Omental fat pad (tissue), 4 donors: ENCODE data around the gene MAP4K1. TPM values are rescaled to one million over a fixed set of nuclear protein-coding genes. Genes with fewer than 3 reads are reported as not detected.

Source experiments
- ATAC-seq: fragments of 150-250 bp; one replicate; pipeline ENCODE4 v1.9.1; 2016; ENCODE audit warnings: mild to moderate bottlenecking, moderate library complexity; ENCODE audit not compliant: low FRiP score
- DNase-seq: peaks from one replicate; pipeline ENCODE4 v3.0.0-alpha.2; 2019; ENCODE audit warnings: low spot score
- total RNA-seq, 4 donors: library from RNA; depleted of rRNA; stranded (reverse); fragments of >200 nt; gene quantifications; one replicate each; pipeline ENCODE4 v1.1.0, GENCODE V29; 2016
- TF ChIP-seq, protein P1 (sequence below), 3 donors: fragments of 450-650 bp; IDR thresholded peaks; one replicate each; pipeline ENCODE4 v1.5.1; 2016 to 2017; ENCODE audit warnings: antibody characterized with exemption in 3 of 3, mild to moderate bottlenecking in 3 of 3, moderate library complexity in 2 of 3

Gene MAP4K1
- total RNA-seq, 4 donors from 2014 or later, result 1.5 to 3.2 (median 2.7) TPM

DNA sequence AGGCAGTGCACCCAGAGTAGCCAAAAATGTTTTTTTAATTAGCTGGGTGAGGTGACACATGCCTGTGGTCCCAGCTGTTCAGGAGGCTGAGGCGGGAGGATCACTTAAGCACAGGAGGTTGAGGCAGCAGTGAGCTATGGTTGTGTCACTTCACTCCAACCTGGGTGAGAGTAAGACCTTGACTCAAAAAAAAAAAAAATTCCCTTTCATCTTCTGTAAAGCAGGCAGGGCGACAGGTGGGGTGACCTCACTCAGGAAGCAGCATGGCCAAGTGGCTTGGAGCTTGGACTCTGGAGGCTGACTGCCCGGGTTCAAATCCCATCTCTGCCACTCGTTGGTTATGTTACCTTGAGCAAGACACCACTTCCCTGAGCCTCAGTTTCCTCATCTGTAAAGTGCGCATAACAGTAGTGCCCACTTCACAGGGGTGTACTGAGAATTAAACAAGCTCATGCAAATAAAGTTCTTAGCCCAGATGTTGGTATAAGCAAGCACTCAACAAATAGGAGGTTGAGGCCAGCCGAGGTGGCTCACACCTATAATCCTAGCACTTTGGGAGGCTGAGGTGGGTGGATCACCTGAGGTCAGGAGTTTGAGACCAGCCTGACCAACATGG, 48.3 kb downstream of the MAP4K1 start:
- TF ChIP-seq, protein P1, sequence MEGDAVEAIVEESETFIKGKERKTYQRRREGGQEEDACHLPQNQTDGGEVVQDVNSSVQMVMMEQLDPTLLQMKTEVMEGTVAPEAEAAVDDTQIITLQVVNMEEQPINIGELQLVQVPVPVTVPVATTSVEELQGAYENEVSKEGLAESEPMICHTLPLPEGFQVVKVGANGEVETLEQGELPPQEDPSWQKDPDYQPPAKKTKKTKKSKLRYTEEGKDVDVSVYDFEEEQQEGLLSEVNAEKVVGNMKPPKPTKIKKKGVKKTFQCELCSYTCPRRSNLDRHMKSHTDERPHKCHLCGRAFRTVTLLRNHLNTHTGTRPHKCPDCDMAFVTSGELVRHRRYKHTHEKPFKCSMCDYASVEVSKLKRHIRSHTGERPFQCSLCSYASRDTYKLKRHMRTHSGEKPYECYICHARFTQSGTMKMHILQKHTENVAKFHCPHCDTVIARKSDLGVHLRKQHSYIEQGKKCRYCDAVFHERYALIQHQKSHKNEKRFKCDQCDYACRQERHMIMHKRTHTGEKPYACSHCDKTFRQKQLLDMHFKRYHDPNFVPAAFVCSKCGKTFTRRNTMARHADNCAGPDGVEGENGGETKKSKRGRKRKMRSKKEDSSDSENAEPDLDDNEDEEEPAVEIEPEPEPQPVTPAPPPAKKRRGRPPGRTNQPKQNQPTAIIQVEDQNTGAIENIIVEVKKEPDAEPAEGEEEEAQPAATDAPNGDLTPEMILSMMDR (IDR thresholded peaks at IDR 0.05), result no peak
- ATAC-seq (no peak), DNase-seq (no peak)

DNA sequence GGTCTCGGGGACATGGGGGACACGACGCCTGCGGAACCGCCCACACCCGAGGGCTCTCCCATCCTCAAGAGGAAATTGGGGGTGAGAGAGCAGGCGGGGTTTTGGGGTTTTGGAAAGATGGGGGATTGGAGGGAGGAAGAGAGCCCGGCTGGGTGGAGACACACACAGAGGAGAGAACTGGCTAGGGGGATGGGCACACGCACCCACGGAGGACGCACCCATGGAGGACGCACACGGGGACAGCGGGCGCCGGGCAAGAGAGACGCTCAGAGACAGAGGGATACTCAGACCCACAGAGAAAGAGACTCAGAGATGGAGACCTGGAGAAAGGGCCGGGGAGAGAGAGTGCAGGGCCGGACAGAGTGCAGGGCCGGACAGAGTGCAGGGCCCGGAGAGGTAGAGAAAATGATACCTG, 52.1 kb downstream of the MAP4K1 start:
- DNase-seq, result no peak
- no peak for ATAC-seq
- TF ChIP-seq, protein P1 (IDR thresholded peaks at IDR 0.05), result no peak

DNA sequence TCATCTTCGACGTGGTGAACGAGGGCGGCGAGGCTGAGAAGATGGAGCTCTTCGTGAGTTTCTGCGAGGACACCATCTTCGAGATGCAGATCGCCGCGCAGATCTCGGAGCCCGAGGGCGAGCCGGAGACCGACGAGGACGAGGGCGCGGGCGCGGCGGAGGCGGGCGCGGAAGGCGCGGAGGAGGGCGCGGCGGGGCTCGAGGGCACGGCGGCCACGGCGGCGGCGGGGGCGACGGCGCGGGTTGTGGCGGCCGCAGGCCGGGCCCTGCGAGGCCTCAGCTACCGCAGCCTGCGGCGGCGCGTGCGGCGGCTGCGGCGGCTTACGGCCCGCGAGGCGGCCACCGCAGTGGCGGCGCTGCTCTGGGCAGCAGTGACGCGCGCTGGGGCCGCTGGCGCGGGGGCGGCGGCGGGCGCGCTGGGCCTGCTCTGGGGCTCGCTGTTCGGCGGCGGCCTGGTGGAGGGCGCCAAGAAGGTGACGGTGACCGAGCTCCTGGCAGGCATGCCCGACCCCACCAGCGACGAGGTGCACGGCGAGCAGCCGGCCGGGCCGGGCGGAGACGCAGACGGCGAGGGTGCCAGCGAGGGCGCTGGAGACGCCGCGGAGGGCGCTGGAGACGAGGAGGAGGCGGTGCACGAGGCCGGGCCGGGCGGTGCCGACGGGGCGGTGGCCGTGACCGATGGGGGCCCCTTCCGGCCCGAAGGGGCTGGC, 52.6 kb downstream of the MAP4K1 start:
- ATAC-seq (no peak), DNase-seq (no peak)
- TF ChIP-seq, protein P1 (IDR thresholded peaks at IDR 0.05), result no peak

DNA sequence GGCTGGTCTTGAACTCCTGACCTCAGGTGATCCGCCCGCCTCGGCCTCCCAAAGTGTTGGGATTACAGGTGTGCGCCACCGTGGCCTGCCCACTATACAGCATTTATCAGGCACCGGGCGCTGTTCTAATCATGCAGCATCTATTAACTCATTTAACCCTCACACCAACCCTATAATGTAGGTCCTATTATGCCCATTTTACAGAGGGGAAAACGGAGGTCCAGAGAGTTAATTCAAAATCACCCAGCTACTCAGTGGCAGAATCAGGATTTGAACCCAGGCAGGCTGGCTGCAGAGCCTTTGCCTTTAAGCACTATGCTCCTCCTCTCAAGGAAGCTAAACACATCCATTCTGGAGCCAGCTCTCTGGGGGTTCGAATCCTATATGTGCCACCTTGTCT, 54.3 kb downstream of the MAP4K1 start:
- no peak for ATAC-seq
- DNase-seq, result no peak
- TF ChIP-seq, protein P1 (IDR thresholded peaks at IDR 0.05), result no peak

GRCh38 chr19:38562096-38562495, 55.7 kb downstream of the MAP4K1 start:
- TF ChIP-seq, protein P1 (IDR thresholded peaks at IDR 0.05), result no peak
- no peak for DNase-seq
- no peak for ATAC-seq

DNA sequence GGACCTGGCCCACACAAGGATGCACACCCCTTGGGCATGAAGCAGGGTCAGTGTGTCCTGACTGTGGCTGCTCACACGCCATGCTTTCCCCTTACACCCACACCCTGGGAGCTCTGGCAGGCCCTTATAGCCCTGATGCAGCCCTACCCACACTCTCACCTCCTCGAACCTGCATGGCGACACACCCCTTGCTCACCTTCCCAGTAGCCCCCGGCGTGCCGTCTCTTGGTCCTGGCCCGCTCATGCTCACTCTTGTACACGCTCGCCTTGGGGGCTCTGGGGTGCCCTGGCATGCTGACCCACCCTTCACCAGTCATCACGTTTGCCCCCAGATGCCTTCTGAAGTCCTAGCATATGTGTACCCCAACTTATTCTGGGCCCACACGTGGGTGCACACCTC, 56.1 kb downstream of the MAP4K1 start:
- TF ChIP-seq, protein P1 (IDR thresholded peaks at IDR 0.05), result no peak

More for the DNA sequence above, 56.1 kb downstream of the MAP4K1 start:
- ATAC-seq (no peak), DNase-seq (no peak)
